SK-N-MC (cell line): ENCODE measurements around the gene POU6F2.

Experiments
- EZH2 ChIP-seq: fragments of 200-600 bp; sonication (generic); IDR thresholded peaks from one replicate; pipeline ENCODE4 v1.6.1; 2017; ENCODE audit warnings: antibody characterized with exemption
- FOXP2 ChIP-seq: optimal IDR thresholded peaks from 2 replicates; pipeline ENCODE3; 2011; ENCODE audit warnings: mild to moderate bottlenecking, moderate library complexity; ENCODE audit not compliant: insufficient read depth; ENCODE audit errors: extremely low read length, control extremely low read depth
- POLR2AphosphoS5 ChIP-seq: IDR thresholded peaks from 2 replicates; pipeline ENCODE4 v1.6.1; 2012; ENCODE audit warnings: mild to moderate bottlenecking, low read depth, low read length, borderline replicate concordance

DNA sequence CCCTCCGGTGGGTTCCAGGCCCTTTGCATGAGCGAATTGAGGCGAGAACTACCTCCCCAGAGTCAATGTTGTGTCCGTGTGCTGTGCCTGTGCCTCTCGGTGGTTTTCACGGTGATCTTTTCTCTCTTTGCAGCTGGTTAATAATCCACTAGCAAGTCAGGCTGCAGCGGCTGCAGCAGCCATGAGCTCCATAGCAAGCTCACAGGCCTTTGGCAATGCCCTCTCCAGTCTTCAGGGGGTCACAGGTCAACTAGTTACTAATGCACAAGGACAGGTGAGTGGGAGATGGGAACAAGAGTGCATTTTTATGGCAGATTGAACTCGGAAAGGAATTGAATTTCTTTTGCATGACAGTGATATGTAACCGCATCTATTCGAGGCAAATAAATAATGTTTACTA is 428.8 kb downstream of the POU6F2 start:
- TF ChIP-seq EZH2 (no peak), POLR2AphosphoS5 (no peak), FOXP2 (no peak)
